ENCODE results near the gene KMT2B.

The KMT2B gene

GRCh38 chr19:35702223-35703012, 15.4 kb upstream of the KMT2B start:
- DNase-seq (ENCODE audit: low spot score): peak; percentile 95
- Histone ChIP-seq H3K4me1 (ENCODE audit: insufficient read depth, poor library complexity, severe bottlenecking) (no peaks in the 10 kb centered on the region), H3K36me3 (ENCODE audit: low read depth) (no peaks in the 10 kb centered on the region), H3K27ac (ENCODE audit: poor library complexity, severe bottlenecking) (no peak overlapping the region), H3K4me3 (ENCODE audit: severe bottlenecking) (peak overlapping the region; percentile 49), H3K27me3 (ENCODE audit: insufficient read depth, poor library complexity, severe bottlenecking) (no peaks in the 10 kb centered on the region), H3K9me3 (ENCODE audit: severe bottlenecking) (no peaks in the 10 kb centered on the region)
- ATAC-seq (ENCODE audit: low read depth): peak; percentile 99
- TF ChIP-seq CTCF (IDR thresholded peaks at IDR 0.05; ENCODE audit: poor library complexity, severe bottlenecking): no peak

GRCh38 chr19:35703343-35703742, 14.5 kb upstream of the KMT2B start:
- Histone ChIP-seq H3K4me1 (ENCODE audit: insufficient read depth, poor library complexity, severe bottlenecking) (no peaks in the 10 kb centered on the region), H3K4me3 (ENCODE audit: severe bottlenecking) (no peak overlapping the region), H3K27ac (ENCODE audit: poor library complexity, severe bottlenecking) (no peak overlapping the region), H3K36me3 (ENCODE audit: low read depth) (no peaks in the 10 kb centered on the region), H3K27me3 (ENCODE audit: insufficient read depth, poor library complexity, severe bottlenecking) (no peaks in the 10 kb centered on the region), H3K9me3 (ENCODE audit: severe bottlenecking) (no peaks in the 10 kb centered on the region)
- ATAC-seq (ENCODE audit: low read depth): no peak
- no peak for DNase-seq (ENCODE audit: low spot score)
- TF ChIP-seq CTCF (IDR thresholded peaks at IDR 0.05; ENCODE audit: poor library complexity, severe bottlenecking): no peak

GRCh38 chr19:35704218-35704617, 13.6 kb upstream of the KMT2B start, which contains the start of gene ZBTB32:
TSS of gene ZBTB32 (plus strand) at chr19:35704558. CDS start at chr19:35714627, 10,069 bp downstream.
- Histone ChIP-seq H3K36me3 (ENCODE audit: low read depth) (no peaks in the 10 kb centered on the region), H3K27ac (ENCODE audit: poor library complexity, severe bottlenecking) (no peak within 1 kb of the TSS), H3K9me3 (ENCODE audit: severe bottlenecking) (no peaks in the 10 kb centered on the region), H3K4me3 (ENCODE audit: severe bottlenecking) (no peak within 1 kb of the TSS), H3K27me3 (ENCODE audit: insufficient read depth, poor library complexity, severe bottlenecking) (no peaks in the 10 kb centered on the region), H3K4me1 (ENCODE audit: insufficient read depth, poor library complexity, severe bottlenecking) (no peaks in the 10 kb centered on the region)
- peak; percentile 26; the same call in 1 of the 3 replicates for ATAC-seq (ENCODE audit: low read depth)
- no peak for DNase-seq (ENCODE audit: low spot score)
- TF ChIP-seq CTCF (IDR thresholded peaks at IDR 0.05; ENCODE audit: poor library complexity, severe bottlenecking): no peak

- no peaks in the 10 kb centered on the region for H3K36me3 ChIP-seq (ENCODE audit: low read depth)
- TF ChIP-seq CTCF (IDR thresholded peaks at IDR 0.05; ENCODE audit: poor library complexity, severe bottlenecking): no peak
- DNase-seq (ENCODE audit: low spot score): no peak
Measured at GRCh38 chr19:35708391-35708790, 9.4 kb upstream of the KMT2B start.

More at GRCh38 chr19:35708391-35708790, 9.4 kb upstream of the KMT2B start:
- Histone ChIP-seq H3K27ac (ENCODE audit: poor library complexity, severe bottlenecking) (no peak overlapping the region), H3K27me3 (ENCODE audit: insufficient read depth, poor library complexity, severe bottlenecking) (no peaks in the 10 kb centered on the region), H3K4me1 (ENCODE audit: insufficient read depth, poor library complexity, severe bottlenecking) (no peaks in the 10 kb centered on the region), H3K9me3 (ENCODE audit: severe bottlenecking) (no peaks in the 10 kb centered on the region), H3K4me3 (ENCODE audit: severe bottlenecking) (no peak overlapping the region)
- no peak for ATAC-seq (ENCODE audit: low read depth)

Measured in RWPE2 (cell line).